ENCODE data around the gene ZYX.
A peak's percentile ranks its signal among the peaks of the same experiment; 100 is the strongest.
"Not testable (repeated sequence)": the region's sequence is repeated elsewhere in the genome, so short reads cannot be mapped to it uniquely, and the experiment has no call there.

Gene ZYX

DNA sequence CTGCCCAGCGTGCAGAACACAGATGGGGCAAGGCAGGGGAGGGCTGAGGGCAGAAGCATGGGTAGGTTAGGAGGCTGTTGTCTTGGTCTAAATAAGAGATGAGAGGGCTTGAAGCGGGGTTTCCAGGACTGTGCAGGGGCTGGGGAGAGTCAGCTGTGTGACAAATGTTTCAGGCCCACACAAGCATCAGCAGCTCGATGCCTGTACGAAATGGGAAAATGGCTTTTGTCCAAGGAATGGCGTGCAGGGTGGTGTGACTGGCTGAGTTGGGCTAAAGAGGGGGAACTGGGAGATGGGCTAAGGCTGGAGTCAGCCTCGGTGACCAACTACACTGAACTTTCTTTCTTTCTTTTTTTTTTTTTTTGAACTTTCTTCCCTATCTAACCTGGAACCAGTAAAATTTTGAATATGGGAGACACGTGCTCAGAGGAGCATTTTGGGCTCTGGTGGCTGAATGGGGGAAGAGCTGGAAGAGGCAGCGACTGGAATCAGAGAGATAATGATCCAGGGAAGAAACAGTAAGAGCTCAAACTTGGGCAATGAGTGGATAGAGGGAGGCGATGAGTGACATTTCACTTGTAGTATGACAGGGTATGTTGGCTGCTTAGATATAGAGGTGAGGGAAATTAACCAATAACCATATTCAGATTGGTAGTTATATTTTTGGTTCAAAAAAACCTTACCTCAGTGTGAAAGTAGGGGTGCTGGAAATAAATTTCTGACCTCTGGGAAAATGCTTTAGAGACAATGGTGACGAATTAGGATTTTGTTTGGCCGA, 37.7 kb downstream of the ZYX start:
- DNase-seq: no peak

DNA sequence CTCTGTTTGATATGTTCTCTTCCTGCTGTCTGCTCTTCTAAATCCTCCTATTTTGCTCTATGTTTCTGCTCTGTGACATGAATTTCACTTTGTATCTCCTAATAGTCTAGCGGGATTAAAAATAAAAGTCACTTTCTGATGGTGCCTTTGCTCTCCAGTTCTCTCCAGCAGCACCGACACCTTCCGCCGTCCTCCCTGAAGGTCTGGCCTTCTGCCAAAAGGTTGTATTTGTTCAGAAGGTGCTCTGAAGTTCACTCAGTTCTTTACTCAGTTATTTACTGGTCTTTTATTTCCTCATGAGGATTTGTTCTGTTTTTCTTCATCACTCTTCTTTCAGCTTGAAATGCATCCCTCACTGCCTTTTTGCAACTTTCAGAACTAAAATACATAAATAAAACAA, 38.7 kb downstream of the ZYX start:
- peak; percentile 62 for DNase-seq

DNA sequence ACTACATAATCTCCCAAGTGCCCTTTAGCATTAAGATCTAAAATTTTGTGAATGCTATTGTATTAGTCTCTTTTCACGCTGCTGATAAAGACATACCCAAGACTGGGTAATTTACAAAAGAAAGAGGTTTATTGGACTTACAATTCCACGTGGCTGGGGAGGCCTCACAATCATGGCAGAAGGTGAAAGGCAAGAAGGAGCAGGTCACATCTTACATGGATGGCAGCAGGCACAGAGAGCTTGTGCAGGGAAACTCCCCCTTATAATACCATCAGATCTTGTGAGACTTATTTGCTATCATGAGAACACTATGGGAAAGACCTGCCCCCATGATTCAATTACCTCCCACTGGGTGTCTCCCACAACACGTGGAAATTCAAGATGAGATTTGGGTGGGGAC, 39.5 kb downstream of the ZYX start:
- not testable (repeated sequence) for DNase-seq

DNA sequence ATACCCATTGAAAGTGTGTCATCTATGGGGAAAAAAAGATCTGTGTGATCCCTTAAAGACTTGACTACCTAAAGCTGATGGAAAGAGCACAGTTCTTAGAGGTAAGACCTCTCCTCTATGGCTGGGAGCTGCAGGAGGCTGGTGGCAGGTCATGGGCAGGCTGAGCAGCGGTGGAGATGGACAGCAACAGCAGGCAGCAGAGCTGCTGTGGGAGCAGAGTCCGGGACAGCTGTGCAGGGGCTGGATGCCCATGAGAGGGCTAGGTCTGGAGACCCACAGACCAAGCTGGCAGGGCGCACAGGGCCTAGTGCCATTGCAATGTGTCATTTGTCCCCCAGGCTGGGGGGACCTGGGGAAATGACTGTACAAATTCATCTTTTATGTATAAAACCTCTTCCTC, 40.9 kb downstream of the ZYX start:
- DNase-seq: no peak

DNA sequence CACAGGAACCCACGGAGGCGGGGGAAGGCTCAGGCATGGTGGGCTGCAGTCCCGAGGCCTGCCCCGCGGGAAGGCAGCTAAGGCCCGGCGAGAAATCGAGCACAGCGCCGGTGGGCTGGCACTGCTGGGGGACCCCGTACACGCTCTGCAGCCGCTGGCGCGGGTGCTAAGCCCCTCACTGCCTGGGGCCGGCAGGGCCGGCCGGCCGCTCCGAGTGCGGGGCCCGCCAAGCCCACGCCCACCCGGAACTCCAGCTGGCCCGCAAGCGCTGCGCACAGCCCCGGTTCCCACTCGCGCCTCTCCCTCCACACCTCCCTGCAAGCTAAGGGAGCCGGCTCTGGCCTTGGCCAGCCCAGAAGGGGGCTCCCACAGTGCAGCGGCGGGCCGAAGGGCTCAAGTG, 43.3 kb downstream of the ZYX start:
- not testable (repeated sequence) for DNase-seq

DNA sequence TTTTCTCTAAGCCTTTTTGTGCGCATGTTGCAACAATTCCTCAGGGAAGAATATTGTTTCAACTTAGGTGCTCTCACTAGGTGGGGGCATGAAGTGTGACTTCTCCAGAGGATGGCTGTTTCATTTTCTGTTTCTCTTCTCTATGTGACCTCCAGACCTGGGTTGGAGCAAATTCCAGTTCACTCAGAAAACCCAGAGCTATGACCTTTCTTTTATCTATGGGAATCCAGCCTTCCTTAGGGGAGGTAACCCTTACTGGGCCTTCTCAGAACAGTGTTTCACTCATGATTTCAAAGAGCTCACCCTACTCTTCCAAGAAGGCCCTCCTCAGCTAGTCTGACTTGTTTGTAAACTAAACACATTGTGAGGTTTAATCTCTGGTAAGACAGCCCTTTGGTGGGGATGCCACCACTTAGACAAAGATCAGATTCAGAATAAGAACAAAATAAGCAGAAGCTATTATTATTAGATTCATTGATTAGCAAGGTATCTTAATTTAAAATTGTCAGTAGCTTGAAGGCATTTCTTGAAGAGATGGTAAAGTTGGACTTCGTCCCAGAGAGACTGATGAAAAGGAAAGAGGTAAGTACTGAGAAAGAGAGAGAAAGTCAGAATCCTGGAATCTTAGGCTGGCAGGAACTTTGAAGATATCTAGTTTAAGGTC, 45.5 kb downstream of the ZYX start:
- DNase-seq: no peak

DNA sequence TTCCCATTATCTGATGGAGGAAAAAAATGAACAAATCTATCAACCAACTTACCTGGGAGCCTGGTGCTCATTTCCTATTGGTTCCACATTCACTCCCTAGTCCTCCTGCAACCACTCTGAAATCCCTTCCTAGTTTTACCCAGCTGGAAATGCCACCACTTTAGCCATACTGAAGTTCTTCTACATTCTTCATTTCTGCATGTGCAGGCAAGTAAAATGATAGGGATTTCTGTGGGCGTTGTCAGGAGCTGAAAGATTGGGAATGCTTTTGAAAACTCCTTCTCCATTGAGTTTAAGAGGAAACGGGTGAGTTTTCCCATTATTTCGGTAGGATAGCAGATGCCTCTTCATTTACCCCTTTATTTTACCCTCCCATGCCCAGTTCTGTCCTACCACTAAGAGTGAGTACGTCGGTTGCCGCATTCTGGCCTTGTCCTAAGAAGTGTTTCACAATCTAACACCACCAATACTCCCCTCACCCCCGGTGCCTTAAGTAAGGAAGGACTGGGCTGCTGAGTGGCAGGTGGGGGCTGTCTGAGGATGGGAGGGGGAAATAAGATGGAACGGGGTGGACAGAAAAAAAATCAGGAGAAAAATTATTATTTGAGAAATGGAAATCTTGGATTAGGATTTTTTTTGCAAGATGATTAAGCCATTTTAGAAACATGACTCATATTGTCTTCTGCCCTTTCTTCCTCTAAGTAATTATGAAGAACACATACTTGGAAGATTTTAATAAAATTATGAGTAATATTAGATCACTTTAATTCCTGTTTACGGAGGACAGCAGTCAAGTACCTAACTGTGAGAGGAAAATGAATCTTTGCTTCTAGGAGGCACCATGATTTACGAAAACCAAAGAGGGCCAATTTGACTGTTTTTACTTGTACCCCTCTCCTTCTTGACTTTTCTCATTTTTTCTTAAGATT, 48.9 kb downstream of the ZYX start:
- no peak for DNase-seq

DNA sequence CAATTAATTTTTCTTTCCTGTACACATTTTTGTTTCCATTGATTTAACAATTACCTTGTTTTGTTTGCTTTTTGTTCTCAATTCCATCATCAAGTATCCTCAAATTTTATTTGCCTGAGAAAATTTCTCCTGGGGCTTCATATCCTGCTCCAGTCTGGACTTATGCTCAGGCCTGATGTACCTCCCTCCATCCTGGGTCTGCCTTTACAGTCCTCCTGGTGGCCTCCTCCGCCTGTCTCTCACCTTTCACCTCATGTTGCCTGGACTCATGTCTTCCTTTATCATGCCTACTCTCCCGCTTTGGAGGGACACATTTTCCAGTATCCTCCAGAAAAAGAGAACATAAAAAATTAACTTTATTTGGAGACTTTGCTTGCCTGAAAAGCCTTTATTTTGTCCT, 50.0 kb downstream of the ZYX start:
- no peak for DNase-seq

DNA sequence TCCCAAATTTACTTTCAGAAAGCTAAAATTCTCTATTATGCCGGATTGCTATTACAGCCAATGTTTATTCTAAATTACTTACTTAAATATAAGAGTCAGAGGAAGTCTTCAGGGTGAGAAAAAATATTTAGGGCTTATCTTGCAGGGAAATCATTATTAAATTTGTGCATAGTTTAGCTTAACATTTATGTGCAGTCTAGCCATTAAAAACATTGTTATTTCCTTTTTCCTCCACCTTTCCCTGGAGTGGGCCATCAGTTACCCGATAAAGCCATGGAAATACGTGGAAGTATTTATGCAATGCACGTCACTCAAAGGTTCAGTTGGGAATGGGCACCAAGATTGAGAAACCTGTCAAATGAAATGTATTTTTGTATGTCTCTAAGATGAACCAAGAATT, 52.6 kb downstream of the ZYX start:
- no peak for DNase-seq

DNA sequence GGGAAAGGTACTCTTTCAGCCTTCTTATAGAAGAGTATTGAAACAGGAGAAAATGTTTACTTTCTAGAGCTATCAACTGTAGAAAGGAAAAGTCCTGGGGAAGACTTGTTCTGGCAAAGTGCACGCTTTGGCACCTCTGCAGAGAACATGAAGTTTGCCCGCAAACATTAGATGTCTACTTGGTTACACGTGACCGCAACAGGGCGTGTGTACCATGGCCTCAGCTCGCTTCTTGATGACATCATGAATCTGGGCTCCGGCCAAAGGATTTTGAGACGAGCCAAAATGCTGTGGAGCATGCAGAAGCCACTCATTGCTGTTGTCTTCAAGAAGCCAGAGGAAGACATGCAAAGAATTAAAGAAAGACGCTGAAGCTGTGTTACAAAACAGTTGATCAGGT, 53.5 kb downstream of the ZYX start:
- DNase-seq: peak; percentile 27

DNA sequence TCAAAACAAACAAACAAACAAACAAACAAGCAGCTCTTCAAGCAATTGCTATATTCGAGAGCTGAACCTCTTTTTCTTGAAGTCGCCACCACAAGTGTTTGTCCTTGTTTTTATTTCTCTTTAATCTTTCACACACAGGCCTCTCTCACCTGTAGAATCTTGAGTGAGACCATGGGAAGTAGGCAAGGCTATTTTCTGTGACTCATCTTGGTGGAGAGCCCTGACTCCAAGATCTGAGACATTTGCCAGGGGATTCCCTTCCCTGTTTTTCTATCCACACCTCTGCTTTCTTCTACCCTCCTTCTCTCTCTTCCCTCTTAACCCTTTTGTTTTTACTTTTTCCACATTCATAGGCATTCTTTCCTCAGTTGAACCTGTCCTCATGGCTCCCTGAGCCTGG, 54.1 kb downstream of the ZYX start:
- no peak for DNase-seq

DNA sequence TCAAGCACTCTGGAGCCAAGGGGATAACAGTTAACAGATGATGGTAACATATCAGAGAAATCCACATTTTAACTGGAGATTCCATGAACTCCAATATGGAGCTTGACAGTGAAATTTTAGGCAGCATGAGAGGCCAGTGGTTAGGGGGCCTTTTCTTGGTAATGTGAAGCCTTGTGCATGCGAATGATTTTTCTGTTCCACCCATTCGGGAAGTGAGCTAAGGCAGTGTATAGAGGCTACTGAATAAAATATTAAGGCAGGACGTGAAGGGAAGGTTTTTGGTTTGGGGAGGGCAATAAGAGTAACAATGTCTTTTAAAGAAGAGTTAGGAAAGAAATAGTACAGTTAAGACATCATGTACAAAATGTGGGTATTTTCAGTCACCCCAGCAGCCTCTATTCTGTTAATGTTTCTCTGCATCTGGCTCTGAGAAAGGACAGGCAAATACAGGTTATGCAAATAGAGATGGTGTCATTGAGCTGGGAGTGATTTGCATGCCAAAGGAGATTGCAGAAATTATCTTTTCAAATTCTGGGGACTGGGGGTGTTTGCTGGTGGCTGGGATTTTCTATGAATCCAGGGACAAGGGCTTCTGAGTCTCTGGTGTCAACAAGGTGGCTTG, 55.3 kb downstream of the ZYX start:
- DNase-seq: no peak

DNA sequence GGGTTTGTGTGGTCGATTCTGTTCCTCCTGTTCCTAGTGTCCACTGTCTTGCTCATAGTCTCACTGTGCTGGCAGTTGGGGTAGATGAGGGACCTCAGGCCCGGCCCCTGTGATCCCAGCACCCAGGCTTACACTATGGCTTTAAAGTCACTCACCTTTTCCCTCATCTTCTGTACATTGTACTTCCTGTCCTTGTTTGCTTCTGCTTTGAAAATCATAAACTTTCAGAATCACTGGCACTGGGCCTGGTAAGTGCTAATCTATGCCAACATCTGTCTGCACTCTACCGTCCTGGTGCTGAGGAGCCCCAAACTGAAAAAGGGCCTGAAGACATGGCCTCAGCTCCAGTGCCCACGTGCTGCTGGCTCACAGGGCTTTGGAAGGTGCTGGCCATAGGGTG, 56.4 kb downstream of the ZYX start:
- DNase-seq: no peak

DNA sequence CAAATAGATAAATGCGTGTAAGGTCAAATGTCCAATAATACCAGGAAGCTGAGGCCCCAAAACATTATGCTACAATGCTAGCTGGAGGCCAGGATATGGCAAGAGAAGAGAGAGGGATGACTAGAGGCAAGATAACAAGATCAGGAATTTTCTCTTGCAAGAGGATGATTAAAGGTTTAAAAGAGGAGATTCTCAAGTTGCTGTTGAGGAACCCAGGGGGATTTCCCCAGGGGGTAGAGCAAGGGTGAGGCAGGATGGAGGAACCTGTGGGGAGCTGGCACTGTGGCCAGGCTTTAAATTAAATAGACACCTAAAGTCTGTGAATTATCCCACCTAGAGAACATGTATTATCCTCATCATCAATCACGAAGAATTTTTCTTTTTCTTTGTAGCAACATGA, 58.7 kb downstream of the ZYX start:
- no peak for DNase-seq

Measured in NCI-H1105 treated with DMSO at 0.1 percent for 48 hours (cell line).